NCI-H510A treated with DMSO at 0.1 percent for 48 hours (cell line): Measurements from ENCODE around the gene LEO1.
A peak's percentile ranks its signal among the peaks of the same experiment; 100 is the strongest.

Experiments
- DNase-seq: peaks from one replicate; lab custom pipeline; 2025; lab: John Stamatoyannopoulos, UW

Gene LEO1

GRCh38 chr15:51971375-51972133, at the start of gene LEO1:
LEO1 (minus strand) TSS chr15:51971778; CDS start chr15:51971745, 33 bp downstream.
- peak; percentile 96 for DNase-seq

- peak; percentile 17 for DNase-seq
Measured at GRCh38 chr15:52021128-52021671, 49.6 kb upstream of the LEO1 start.

- no peak for DNase-seq
Measured at GRCh38 chr15:52020221-52021085, 48.9 kb upstream of the LEO1 start.

DNA sequence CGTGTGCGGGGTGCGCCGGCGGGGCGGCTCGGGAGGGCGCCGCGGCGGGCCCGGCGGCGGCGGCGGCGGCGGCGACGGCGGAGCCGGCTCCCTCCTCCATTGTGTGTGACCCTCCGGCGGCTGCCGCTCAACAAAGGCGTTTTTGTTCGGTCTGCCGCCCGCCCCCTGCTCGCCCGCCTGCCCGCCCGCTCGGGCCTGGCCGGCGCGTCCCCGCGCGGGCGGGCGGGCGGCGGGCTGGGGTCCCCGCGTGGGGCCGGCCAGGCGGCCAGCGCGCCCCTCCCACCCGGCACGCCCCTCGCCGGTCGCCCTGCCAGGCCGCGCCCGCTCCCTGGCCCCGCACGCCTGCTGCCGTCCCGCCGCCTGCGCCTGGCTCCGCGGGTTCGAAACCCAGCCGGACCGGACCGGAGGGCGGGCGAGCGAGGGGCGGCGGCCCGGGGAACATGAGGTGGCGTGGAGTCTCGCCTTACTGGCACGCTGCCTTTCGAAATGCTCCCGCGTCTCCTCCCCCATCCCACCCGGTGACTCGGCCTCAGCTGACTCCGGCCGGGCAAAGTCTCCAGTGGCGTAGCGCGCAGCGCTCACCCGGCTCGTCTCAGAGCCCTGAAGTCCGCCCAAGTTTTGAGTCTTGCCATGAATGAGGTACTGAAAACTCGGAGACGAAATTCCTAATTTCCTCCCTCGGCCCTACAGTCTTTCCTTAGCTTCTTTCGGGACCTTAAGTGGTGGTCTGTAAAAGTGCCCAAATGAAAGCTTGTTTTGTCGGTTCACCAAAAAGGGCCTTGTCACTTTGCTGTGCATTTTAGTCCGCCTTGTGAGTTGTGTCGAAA, 48.0 kb upstream of the LEO1 start:
- peak; percentile 5 for DNase-seq

- peak; percentile 58 for DNase-seq
Measured at GRCh38 chr15:52018693-52019393, 47.3 kb upstream of the LEO1 start, which contains the start of gene MAPK6. MAPK6 (plus strand) TSS chr15:52019219; CDS start chr15:52046461, 27,242 bp downstream.

DNA sequence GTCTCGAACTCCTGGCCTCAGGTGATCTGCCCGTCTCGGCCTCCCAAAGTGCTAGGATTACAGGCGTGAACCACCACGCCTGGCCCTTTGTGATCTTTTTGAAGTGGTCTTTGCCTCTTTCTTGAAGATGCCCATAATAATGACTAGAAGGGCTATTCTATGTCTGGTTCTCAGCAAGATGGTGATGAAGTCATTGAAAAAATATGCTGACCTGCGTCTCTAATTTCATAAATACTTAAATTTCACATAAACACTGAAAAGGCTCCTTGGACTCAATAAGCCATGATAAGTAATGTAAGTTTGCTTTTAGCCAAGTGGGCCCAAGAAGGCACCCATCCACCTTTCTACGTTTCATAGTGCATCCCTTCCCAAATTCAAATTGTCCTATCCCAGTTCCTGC, 46.7 kb upstream of the LEO1 start:
- no peak for DNase-seq

DNA sequence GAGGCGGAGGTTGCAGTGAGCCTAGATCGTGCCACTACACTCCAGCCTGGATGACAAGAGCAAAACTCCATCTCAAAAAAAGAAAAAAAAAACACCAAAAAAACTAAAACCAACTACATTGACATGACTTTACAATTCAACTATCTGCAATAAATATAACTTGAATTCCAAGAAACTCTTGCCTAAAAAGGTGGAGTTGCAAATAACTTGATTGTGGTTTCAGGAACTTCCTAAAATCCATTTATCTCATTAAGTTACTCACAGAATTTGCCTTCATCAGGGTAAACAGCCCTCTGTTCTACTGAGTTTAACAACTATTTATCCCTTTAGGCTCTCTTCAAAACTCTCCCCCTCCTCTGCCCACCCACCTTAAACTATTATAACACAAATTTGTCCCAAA, 44.7 kb upstream of the LEO1 start:
- DNase-seq = no peak

DNA sequence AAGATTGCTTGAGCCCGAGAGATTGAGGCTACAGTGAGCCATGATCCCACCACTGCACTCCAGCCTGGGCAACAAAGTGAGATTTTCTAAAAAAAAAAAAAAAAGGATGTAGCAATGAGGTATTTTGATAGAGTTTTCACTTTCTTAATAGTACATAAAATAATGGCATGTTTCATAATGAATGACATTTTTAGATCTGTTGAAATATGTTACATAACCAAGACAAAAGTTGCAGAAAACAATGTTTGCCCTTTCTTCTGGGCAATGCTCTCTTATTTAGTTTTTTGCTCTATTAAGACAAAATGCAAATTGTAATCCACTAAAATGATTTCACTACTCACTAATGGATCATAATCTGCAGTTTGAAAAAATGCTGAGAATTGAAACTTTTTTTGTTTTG, 43.0 kb upstream of the LEO1 start:
- DNase-seq = no peak

GRCh38 chr15:52013151-52013791, 41.7 kb upstream of the LEO1 start:
- DNase-seq = no peak

DNA sequence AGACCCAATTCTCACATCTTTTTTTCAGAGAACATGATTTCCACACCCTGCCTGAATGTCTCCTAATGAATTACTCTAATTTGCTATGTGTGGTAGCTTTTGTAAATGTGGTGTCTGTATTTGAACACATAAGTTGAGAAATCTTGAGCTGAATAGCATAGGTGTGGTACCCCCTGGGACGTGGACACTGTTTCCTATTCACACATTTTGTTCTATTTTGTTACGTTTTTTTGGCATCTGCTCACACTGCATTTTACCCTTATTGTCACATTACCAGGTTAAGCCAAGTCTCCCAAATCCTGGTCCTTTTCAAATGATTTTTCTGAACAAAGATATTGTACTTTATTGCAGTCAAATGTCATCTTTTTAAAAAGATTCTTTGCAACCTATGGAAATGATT, 40.6 kb upstream of the LEO1 start:
- no peak for DNase-seq

DNA sequence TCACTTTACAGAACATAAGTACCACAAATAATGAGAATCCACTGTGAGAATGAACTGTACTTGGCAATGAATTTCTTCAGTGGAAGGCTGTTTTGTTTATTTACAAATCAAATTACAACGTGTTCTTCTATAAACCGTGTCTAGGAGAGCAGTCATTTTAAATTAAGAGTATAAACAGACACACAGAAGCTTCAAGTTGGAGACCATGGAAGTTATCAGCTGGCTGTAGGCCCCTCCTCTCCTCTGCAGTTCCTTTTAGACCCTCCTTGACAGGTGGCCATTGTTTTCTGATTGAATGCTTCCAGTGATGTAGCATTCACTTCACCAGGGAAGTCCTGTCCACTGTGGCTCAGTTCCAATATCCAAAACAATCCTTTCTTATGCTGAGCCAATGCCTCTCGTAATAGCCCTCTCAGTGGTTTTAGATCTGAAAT, 40.1 kb upstream of the LEO1 start:
- peak; percentile 21 for DNase-seq

DNA sequence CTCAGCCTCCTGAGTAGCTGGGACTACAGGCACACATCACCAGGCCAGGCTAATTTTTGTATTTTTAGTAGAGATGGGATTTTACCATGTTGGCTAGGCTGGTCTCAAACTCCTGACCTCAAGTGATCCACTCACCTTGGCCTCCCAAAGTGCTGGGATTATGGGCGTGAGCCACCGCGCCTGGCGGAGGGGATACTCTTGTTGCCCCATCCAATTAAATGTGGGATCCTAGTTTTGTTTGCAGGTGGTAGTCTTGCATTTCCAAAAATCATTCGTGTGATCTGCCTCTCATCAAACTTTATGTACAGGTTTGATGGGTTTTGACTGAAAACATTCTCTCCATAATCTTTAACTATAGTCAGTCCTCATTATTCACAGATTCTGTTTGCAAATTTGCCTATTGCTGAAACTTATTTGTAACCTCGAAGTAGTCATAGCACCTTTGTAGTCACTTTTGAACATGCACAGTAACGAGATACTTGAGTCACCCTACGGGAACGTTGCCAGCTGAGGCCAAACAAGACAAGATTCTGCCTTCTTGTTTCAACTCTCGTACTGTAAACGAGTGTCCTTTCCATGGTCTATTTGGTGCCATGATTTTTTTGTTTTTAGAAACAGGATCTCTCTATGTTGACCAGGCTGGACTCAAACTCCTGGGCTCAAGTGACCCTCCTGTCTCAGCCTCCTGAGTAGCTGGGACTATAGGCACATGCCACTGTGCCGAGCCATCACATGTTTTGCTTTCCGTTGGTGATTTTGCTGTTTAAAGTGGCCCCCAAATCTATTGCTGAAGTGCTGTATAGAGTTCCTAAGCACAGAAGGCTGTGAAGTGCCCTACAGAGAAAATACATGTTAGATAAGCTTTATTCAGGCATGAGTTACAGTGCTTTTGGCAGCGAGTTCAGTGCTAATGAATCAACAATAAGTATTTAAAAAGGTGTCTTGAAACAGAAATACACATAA, 39.3 kb upstream of the LEO1 start:
- DNase-seq = no peak

DNA sequence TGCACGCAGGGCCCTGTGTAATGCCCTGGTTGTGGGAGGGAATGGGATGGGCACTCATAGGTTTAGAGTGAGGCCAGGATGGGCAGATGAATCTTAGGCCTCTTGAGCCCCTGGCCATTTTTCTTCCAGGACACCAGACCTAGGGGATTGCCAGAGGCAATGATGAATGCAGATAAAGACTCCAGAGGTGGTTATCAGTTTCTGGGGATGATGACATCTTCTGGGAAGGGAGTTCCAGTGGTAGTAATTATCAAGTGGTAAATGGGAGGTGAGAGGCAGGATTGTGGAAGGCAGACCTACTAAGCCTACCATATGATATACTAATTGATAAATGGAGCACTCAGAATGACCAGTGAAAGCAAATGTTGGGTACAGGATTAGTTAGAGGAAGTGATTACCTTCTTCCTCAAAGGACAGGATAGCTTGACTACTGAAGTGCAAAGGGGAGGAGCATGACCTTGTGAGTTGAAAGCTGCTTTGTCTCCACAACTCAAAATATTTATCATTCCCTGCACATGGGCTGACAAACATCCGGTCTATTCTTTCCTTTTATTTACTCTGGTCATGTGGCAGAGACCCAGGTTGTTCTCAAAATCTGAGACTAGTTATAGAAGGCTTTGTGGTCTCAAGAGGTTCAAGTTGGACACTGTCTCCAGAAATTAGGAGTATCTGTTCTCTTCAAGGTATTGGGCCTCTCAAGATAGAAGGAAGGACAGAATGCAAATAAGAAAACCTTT, 37.3 kb upstream of the LEO1 start:
- DNase-seq = peak; percentile 69

DNA sequence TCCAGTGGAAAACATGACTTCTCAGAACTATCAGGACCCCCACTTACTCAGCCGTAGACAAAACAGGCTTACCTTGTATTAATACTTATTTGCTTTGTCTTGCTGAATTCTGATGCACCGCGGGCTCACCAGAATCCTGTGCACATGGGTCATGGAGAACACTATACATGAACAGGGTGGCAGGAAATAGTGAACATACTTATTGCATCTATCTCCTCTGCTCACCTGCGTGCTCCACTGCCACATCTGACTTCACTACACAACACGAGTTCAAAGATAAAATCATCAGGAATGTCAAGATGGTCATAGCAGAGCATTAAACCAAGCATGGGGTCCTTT, 36.8 kb upstream of the LEO1 start:
- DNase-seq = no peak

DNA sequence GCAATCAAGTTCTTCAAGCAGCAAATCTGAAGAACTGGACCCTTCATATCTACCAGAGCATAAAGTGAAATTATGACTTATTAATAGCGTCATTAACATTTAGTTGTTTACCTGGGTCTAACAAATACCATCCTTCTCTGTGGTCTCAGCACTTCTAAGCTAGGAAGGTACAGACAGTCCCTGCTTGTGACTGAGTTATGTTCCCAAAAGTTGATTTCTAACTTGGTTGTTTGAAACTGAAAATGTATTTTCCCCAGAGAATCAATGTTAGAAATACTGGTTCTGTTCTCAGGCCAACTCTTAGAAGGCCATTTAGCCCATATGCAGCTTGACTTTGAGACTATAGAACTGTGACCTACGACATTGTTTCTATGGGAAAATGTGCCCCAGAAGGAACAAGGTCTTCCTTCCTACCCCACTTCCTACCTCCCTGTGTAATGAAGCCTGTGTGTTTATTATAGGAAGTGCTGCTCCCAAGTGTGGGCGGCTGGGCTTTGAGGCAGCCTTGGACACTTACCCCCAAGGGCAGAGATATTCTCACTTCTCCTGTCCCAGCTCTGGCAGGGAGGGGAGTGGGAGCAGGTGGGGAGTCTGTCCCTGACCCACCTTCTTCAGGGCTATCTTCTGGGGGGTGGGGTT, 35.2 kb upstream of the LEO1 start:
- DNase-seq = no peak

GRCh38 chr15:52005748-52006701, 34.4 kb upstream of the LEO1 start:
- DNase-seq = no peak

DNA sequence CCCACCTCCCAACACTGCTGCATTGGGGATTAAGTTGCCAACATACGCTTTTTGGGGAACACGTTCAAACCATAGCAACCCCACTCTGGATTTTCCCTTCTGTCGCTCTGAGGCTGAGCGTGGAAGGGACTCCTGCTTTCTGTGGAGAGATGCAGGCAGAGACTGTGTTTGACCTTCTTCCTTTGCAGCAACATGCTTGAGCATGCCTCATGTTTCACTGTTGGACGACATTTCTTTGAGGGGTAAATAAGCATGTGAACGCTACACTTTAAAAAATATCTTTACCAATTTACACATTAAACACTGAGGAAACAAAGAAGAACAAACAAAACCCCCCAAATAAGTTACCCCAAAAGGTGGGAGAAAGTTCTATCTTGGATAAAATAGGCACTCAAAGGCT, 33.2 kb upstream of the LEO1 start:
- DNase-seq = no peak
